ENCODE data around the gene LIN37. TPM values are rescaled to one million over a fixed set of nuclear protein-coding genes. Genes with fewer than 3 reads are reported as not detected.

LIN37 gene
- total RNA-seq, 1 experiment from 2014 or later = 5.9 TPM

DNA sequence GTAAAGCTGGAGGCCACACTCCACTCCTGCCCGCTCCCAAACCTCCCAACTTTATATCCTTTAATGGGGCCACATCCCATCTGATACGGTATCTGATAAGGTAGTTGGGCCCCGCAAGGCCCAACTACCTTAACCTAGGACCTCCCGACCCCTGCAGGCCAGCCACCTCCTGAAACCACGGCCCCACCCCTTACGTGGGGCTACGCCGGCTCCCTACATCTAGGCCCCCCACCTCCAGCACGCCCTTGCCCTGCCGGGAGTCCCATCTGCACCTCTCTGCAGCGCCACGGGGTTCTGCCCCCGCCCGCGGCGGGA lies 8.3 kb upstream of the LIN37 start:
- Histone ChIP-seq H3K9ac (ENCODE audit: extremely low read depth, insufficient read length, low read length) (no peak overlapping the region), H3K27ac (ENCODE audit: insufficient read length, low read depth, low read length) (no peak overlapping the region), H4K20me1 (ENCODE audit: control insufficient read depth, insufficient read depth, insufficient read length) (no peaks in the 10 kb centered on the region), H3K79me1 (ENCODE audit: insufficient read depth, low read depth, low read length, poor library complexity, severe bottlenecking) (no peaks in the 10 kb centered on the region), H3K4me2 (ENCODE audit: insufficient read depth, insufficient read length, low read length) (peak overlapping the region; percentile 58), H2BK12ac (ENCODE audit: insufficient read length, low read depth, low read length) (no peak overlapping the region), H3K23ac (ENCODE audit: insufficient read length, low read depth, low read length) (no peak overlapping the region), H4K91ac (ENCODE audit: insufficient read length, low read depth, low read length) (no peak overlapping the region), H3K14ac (ENCODE audit: insufficient read depth, low read length) (no peak overlapping the region), H3K4ac (ENCODE audit: low read depth, low read length) (no peak overlapping the region), H2BK20ac (ENCODE audit: low read depth, low read length, poor library complexity, severe bottlenecking) (no peak overlapping the region), H2BK5ac (ENCODE audit: insufficient read length, low read length) (no peak overlapping the region), H3K27me3 (ENCODE audit: insufficient read depth, low read length) (no peaks in the 10 kb centered on the region), H2AFZ (ENCODE audit: low read length) (no peak overlapping the region), H3K23me2 (ENCODE audit: insufficient read length, low read depth, low read length, poor library complexity, severe bottlenecking) (peaks cover 12% of the 10 kb centered on the region), H4K8ac (replicated peaks; ENCODE audit: insufficient read length, low read depth, low read length) (no peak overlapping the region), H4K5ac (ENCODE audit: insufficient read length, low read depth, low read length) (no peak overlapping the region), H3K4me1 (ENCODE audit: insufficient read depth, low read length) (no peaks in the 10 kb centered on the region), H3K79me2 (ENCODE audit: insufficient read depth, low read length) (no peaks in the 10 kb centered on the region), H2BK15ac (ENCODE audit: low read depth, low read length) (no peak overlapping the region), H2BK120ac (ENCODE audit: low read depth, low read length, poor library complexity, severe bottlenecking) (no peak overlapping the region), H2AK5ac (ENCODE audit: insufficient read length, low read length) (no peak overlapping the region), H3K18ac (ENCODE audit: insufficient read length, low read depth, low read length) (no peak overlapping the region), H3K56ac (ENCODE audit: insufficient read length, low read depth, low read length) (no peak overlapping the region), H3T11ph (ENCODE audit: low read length) (no peak overlapping the region), H3K9me3 (ENCODE audit: control insufficient read depth, low read depth, low read length) (no peaks in the 10 kb centered on the region)
- peaks cover 11 to 21% of the 10 kb centered on the region in 2 experiments for H3K4me1 Mint-ChIP-seq
- DNase-seq = no peak
- TF ChIP-seq CTCF (conservative IDR thresholded peaks at IDR 0.05) = no peak
- H3K27ac Mint-ChIP-seq = no peak overlapping the region
- peak overlapping the region; percentile 71 to 90 for H3K4me3 Mint-ChIP-seq
- H3K27me3 Mint-ChIP-seq (ENCODE audit: low read depth) = no peaks in the 10 kb centered on the region
- no peaks in the 10 kb centered on the region for H3K9me3 Mint-ChIP-seq
- H3K36me3 Mint-ChIP-seq (ENCODE audit: insufficient read depth in 1 of 3, low read depth in 3 of 3) = peaks cover 28 to 43% (median 37%) of the 10 kb centered on the region in 3 experiments; a peak in 6 of 7 replicates
- no CpG with 5 or more reads among the region's 16 CpGs for WGBS (ENCODE audit: extremely low coverage, insufficient read length, low lambda C conversion rate)

Data from H9 (cell line).